ENCODE results near the gene CCL19. TPM values are rescaled to one million over a fixed set of nuclear protein-coding genes. Genes with fewer than 3 reads are reported as not detected.

The CCL19 gene
- total RNA-seq, 1 experiment from 2014 or later: not detected

DNA sequence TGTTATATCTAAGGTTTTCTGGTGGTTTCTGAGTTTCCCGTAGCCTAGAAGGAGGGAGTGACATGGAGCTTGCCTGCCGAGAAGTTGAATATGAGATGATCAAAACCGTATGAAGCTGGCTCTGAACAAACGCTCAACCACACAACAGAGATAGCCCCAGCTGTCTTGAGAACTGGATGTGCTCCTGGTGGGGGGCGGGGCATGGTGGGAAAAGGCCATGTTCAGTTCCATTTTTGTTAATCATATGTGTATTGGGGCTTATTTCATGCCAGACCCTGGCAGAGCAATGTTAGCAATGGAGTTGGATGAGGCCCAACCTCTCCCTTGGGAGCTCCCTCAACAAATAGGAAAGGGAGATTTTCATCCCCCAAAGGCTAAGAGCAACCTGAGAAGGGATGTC lies 4.8 kb downstream of the CCL19 start:
- Histone ChIP-seq H4K20me1 (ENCODE audit: insufficient read depth) (no peaks in the 10 kb centered on the region), H3K36me3 (ENCODE audit: control insufficient read depth in 1 of 2, insufficient read depth in 2 of 2, low read length in 2 of 2) (no peaks in the 10 kb centered on the region), H3K4me2 (ENCODE audit: low read length) (no peak overlapping the region), H2AFZ (ENCODE audit: low read depth, low read length, poor library complexity, severe bottlenecking) (no peak overlapping the region), H3K9me2 (ENCODE audit: insufficient read depth) (no peaks in the 10 kb centered on the region), H3K9me3 (ENCODE audit: control insufficient read depth in 1 of 2, insufficient read depth in 1 of 2, low read depth in 1 of 2, low read length in 2 of 2) (no peaks in the 10 kb centered on the region), H3K27ac (ENCODE audit: low read depth, low read length) (no peak overlapping the region), H3K4me3 (replicated peaks in 1 of 2; ENCODE audit: low read depth in 1 of 2, low read length in 2 of 2) (no peak overlapping the region), H3K4me1 (ENCODE audit: control insufficient read depth in 1 of 2, insufficient read depth in 2 of 2, low read length in 2 of 2) (no peaks in the 10 kb centered on the region), H3K9ac (ENCODE audit: low read length) (no peak overlapping the region), H3K79me2 (ENCODE audit: insufficient read depth, low read length) (no peaks in the 10 kb centered on the region), H3K27me3 (ENCODE audit: insufficient read depth, low read length) (no peaks in the 10 kb centered on the region)
- TF ChIP-seq ZNF274 (IDR thresholded peaks at IDR 0.05; ENCODE audit: low read depth, low read length) (no peak), SIN3A (IDR thresholded peaks at IDR 0.05; ENCODE audit: low read depth) (no peak), CEBPB (IDR thresholded peaks at IDR 0.05; ENCODE audit: low read depth) (no peak), RAD21 (IDR thresholded peaks at IDR 0.05; ENCODE audit: low read depth) (no peak), EGR1 (IDR thresholded peaks at IDR 0.05; ENCODE audit: low read depth) (no peak), JUND (IDR thresholded peaks at IDR 0.05) (no peak), FOSL1 (IDR thresholded peaks at IDR 0.05; ENCODE audit: low read depth) (no peak), POLR2AphosphoS5 (IDR thresholded peaks at IDR 0.05; ENCODE audit: low read depth, low read length) (no peak), CBX3 (IDR thresholded peaks at IDR 0.05; ENCODE audit: low read depth) (no peak), SP1 (IDR thresholded peaks at IDR 0.05; ENCODE audit: low read depth) (no peak), YY1 (IDR thresholded peaks at IDR 0.05; ENCODE audit: extremely low read depth, insufficient replicate concordance, low read depth, low read length) (no peak), POLR2A (IDR thresholded peaks at IDR 0.05; ENCODE audit: borderline replicate concordance, extremely low read depth, insufficient read depth, insufficient read length) (no peak), ZFX (IDR thresholded peaks at IDR 0.05) (no peak), SRF (IDR thresholded peaks at IDR 0.05; ENCODE audit: low read depth) (no peak)
- TF ChIP-seq, protein P1, sequence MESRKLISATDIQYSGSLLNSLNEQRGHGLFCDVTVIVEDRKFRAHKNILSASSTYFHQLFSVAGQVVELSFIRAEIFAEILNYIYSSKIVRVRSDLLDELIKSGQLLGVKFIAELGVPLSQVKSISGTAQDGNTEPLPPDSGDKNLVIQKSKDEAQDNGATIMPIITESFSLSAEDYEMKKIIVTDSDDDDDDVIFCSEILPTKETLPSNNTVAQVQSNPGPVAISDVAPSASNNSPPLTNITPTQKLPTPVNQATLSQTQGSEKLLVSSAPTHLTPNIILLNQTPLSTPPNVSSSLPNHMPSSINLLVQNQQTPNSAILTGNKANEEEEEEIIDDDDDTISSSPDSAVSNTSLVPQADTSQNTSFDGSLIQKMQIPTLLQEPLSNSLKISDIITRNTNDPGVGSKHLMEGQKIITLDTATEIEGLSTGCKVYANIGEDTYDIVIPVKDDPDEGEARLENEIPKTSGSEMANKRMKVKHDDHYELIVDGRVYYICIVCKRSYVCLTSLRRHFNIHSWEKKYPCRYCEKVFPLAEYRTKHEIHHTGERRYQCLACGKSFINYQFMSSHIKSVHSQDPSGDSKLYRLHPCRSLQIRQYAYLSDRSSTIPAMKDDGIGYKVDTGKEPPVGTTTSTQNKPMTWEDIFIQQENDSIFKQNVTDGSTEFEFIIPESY (IDR thresholded peaks at IDR 0.05; ENCODE audit: extremely low read depth, insufficient replicate concordance, low read length): no peak
- TF ChIP-seq, protein P2, sequence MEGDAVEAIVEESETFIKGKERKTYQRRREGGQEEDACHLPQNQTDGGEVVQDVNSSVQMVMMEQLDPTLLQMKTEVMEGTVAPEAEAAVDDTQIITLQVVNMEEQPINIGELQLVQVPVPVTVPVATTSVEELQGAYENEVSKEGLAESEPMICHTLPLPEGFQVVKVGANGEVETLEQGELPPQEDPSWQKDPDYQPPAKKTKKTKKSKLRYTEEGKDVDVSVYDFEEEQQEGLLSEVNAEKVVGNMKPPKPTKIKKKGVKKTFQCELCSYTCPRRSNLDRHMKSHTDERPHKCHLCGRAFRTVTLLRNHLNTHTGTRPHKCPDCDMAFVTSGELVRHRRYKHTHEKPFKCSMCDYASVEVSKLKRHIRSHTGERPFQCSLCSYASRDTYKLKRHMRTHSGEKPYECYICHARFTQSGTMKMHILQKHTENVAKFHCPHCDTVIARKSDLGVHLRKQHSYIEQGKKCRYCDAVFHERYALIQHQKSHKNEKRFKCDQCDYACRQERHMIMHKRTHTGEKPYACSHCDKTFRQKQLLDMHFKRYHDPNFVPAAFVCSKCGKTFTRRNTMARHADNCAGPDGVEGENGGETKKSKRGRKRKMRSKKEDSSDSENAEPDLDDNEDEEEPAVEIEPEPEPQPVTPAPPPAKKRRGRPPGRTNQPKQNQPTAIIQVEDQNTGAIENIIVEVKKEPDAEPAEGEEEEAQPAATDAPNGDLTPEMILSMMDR (IDR thresholded peaks at IDR 0.05 in 2 of 3, conservative IDR thresholded peaks at IDR 0.05 in 1 of 3; ENCODE audit: borderline replicate concordance in 1 of 3, insufficient read depth in 1 of 3, low read depth in 2 of 3, low read length in 2 of 3): no peak
- TF ChIP-seq, protein P3, sequence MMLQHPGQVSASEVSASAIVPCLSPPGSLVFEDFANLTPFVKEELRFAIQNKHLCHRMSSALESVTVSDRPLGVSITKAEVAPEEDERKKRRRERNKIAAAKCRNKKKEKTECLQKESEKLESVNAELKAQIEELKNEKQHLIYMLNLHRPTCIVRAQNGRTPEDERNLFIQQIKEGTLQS (IDR thresholded peaks at IDR 0.05): no peak
- TF ChIP-seq, protein P4, sequence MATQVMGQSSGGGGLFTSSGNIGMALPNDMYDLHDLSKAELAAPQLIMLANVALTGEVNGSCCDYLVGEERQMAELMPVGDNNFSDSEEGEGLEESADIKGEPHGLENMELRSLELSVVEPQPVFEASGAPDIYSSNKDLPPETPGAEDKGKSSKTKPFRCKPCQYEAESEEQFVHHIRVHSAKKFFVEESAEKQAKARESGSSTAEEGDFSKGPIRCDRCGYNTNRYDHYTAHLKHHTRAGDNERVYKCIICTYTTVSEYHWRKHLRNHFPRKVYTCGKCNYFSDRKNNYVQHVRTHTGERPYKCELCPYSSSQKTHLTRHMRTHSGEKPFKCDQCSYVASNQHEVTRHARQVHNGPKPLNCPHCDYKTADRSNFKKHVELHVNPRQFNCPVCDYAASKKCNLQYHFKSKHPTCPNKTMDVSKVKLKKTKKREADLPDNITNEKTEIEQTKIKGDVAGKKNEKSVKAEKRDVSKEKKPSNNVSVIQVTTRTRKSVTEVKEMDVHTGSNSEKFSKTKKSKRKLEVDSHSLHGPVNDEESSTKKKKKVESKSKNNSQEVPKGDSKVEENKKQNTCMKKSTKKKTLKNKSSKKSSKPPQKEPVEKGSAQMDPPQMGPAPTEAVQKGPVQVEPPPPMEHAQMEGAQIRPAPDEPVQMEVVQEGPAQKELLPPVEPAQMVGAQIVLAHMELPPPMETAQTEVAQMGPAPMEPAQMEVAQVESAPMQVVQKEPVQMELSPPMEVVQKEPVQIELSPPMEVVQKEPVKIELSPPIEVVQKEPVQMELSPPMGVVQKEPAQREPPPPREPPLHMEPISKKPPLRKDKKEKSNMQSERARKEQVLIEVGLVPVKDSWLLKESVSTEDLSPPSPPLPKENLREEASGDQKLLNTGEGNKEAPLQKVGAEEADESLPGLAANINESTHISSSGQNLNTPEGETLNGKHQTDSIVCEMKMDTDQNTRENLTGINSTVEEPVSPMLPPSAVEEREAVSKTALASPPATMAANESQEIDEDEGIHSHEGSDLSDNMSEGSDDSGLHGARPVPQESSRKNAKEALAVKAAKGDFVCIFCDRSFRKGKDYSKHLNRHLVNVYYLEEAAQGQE (IDR thresholded peaks at IDR 0.05; ENCODE audit: low read depth): no peak
- TF ChIP-seq, protein P5, sequence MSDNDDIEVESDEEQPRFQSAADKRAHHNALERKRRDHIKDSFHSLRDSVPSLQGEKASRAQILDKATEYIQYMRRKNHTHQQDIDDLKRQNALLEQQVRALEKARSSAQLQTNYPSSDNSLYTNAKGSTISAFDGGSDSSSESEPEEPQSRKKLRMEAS (IDR thresholded peaks at IDR 0.05): no peak
- ATAC-seq (no peak), DNase-seq (ENCODE audit: low read depth, low spot score) (no peak)
- RAD21 ChIA-PET (ENCODE audit: low non-redundant PET in 1 of 2, low total read pairs in 2 of 2, uncharacterized antibody in 2 of 2, unreplicated experiment in 2 of 2): no interaction called here
- BruUV-seq (replicated peaks): no TSS peak
- CTCF ChIA-PET: interaction anchor here (2.9 kb wide), 1 partner anchor 16 kb away, joined by 7 read pairs; no protein-coding TSS in a partner anchor
- POLR2A ChIA-PET: no interaction called here
- intact Hi-C loops (cut with micrococcal nuclease): no loop called here

All from HCT116 (cell line).